GM12891 (cell line): Measurements from ENCODE around the gene TMEM115.
A peak's percentile ranks its signal among the peaks of the same experiment; 100 is the strongest.

Experiments
- DNase-seq: peaks from one replicate; pipeline ENCODE4 v3.0.0; 2011; ENCODE audit warnings: low spot score; ENCODE audit not compliant: insufficient read length
- FAIRE-seq: peaks from 2 replicates; lab custom pipeline; 2011; peaks lifted over from hg19 to GRCh38; lab: Jason Lieb, UNC
- PAX5 ChIP-seq: IDR thresholded peaks from 2 replicates; pipeline ENCODE4 v1.6.1; 2011; ENCODE audit warnings: low read length, moderate library complexity, mild to moderate bottlenecking; ENCODE audit not compliant: insufficient read depth, severe bottlenecking
- POLR2A ChIP-seq: IDR thresholded peaks from 2 replicates; pipeline ENCODE4 v1.6.1; 2011; ENCODE audit warnings: low read depth, low read length, control low read depth
- POLR2AphosphoS5 ChIP-seq: IDR thresholded peaks from 2 replicates; pipeline ENCODE4 v1.6.1; 2011; ENCODE audit warnings: low read depth, low read length, control low read depth
- POU2F2 ChIP-seq: IDR thresholded peaks from 2 replicates; pipeline ENCODE4 v1.6.1; 2011; ENCODE audit warnings: low read depth, mild to moderate bottlenecking, control low read depth, low read length, moderate library complexity
- SPI1 ChIP-seq: IDR thresholded peaks from 2 replicates; pipeline ENCODE4 v1.6.1; 2011; ENCODE audit warnings: low read depth, low read length, control low read depth
- TAF1 ChIP-seq: IDR thresholded peaks from 2 replicates; pipeline ENCODE4 v1.6.1; 2011; ENCODE audit warnings: low read depth, low read length, control low read depth

The TMEM115 gene

DNA sequence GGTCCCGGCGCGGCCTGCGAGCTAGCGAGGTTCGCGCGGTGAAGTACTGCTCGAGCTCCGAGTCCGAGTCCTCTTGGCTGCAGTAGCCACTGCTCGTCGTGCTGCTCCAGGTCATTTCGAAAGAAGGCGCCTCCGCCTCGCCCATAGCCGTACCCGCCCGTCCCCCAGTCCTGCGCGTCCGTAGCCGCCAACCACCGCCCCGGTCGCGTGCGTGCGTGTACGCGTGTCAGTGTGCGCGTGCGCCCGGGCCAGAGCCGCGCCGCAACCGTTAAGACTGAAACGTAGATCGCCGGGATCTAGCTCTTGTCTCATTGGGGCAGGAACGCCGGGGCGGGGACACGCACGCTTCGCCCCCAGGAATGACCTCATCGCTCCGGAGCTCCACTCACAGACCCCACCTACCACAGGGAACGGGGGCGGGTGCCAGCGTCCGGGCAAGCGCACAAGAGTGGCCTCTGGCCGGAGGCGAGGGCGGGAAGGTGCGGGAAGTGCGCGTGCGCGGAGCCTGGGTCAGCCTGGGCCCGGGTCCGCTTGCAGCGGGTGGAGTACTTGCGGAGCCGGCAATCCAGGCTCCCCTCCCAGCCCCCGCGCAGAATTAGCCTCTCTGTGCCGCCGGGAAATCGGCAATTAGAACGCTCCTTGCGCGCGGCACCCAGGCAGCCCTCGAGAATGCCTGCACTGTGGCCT is 22.0 kb downstream of the TMEM115 start:
- no peak for TF ChIP-seq SPI1
- TF ChIP-seq POU2F2 = no peak; the same call in 1 of the 2 replicates
- no peak for TF ChIP-seq PAX5
- peak; percentile 85 for TF ChIP-seq POLR2AphosphoS5
- peak; percentile 50 for TF ChIP-seq POLR2A
- TF ChIP-seq TAF1 = no peak; the same call in 1 of the 2 replicates
- FAIRE-seq (peak; percentile 99), DNase-seq (peak; percentile 98)

DNA sequence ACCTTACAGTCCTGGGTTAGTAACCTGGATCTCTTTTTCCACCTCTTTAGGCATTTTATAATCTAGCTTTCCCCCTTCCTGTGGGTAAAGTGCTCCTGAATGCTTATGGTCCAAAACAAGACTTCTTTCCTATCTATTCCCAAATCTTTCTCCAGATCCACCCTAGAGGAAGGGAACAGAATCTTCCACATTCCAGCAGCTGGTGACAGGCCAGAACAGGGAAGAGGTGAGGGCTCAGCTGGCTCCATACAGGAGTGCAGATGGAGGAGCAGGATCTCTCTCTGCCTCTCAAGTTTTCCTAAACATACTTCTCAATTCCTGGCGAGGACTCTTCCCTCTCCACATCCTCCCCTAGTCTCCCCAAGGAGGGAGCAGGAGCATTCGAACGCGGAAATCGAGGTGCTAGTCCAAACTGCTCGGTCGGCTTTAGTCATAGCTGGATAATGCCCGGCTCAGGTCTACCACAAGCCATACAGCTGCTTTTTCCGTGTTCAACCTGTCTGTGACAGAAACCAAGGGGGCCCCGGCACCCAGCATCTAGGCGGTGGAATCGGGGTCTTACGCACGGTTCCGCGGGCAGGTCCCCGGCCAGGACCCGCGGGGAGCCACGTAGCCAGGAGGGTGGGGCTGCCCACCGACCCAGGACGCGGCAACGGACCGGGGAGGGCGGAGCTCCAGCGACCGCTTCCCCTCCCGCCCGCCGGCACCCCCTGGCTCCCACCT is 22.7 kb downstream of the TMEM115 start:
- DNase-seq (no peak), FAIRE-seq (peak; percentile 31)
- TF ChIP-seq POLR2AphosphoS5 (no peak; the same call in 1 of the 2 replicates), SPI1 (no peak), POLR2A (no peak), PAX5 (no peak), POU2F2 (no peak), TAF1 (no peak)

DNA sequence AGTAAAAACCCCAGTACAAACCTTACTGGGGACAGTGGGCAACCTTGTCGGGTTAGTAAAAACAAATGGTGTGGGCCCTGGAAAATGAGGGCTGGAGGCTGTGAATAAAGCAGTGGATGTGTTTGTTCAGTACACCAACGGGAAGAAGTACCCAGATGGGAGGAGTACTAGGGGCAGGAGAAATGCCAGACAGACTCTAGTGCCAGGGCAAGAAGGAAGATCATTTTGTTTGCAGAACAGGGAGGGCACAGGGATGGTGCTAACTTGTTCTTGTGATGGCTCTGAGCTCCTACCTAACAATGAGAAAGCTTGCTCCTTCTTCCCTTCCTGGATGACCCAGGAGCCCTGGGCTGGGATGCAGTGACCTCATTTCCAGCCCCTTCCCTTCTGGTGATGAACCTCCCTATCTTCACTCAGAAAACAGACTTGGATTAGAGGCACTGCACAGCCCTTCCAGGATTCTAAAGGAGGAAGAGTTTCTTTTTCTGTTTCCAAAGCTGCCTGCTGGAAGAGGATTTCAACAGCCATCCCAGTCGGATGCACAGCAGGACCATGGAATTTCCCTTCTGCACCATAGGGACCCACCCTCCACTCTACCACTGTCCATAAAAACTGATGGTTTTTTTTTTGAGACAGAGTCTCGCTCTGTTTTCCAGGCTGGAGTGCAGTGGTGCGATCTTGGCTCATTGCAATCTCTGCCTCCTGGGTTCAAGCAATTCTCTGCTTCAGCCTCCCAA is 24.8 kb downstream of the TMEM115 start:
- DNase-seq = no peak
- no peak for TF ChIP-seq TAF1
- no peak for TF ChIP-seq SPI1
- no peak for TF ChIP-seq POLR2A
- TF ChIP-seq POU2F2 = no peak
- no peak for TF ChIP-seq POLR2AphosphoS5
- TF ChIP-seq PAX5 = no peak
- no peak for FAIRE-seq

DNA sequence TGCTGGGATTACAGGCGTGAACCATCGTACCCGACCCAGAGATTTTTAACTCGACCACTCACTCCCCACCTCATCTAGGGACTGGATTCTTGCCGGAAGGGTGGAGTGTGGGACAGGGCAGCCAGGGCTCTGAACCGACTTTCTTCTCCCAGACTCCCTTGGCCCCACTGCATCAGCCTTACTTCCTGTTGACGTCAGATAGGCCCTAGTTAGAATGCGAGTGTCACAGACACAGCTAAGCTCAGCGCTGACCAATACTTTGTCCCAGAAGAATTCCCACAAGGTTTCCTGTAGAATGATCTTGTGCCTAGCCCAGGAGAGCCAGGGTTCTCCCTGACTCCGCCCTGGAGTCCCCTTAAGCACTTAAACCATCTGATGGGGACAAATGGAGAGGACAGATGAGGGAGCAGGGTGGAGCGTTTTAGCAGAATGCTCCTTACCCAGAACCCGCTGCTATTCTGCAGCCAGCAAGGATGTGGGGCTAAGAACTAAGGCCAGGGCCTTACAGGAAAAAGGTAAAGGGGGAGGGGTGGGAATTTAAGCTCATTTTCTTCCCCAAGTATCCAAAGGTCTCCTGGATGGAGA is 25.5 kb downstream of the TMEM115 start:
- TF ChIP-seq TAF1 (no peak), PAX5 (no peak), POLR2A (no peak), SPI1 (no peak), POU2F2 (no peak)
- no peak for FAIRE-seq
- DNase-seq = no peak

DNA sequence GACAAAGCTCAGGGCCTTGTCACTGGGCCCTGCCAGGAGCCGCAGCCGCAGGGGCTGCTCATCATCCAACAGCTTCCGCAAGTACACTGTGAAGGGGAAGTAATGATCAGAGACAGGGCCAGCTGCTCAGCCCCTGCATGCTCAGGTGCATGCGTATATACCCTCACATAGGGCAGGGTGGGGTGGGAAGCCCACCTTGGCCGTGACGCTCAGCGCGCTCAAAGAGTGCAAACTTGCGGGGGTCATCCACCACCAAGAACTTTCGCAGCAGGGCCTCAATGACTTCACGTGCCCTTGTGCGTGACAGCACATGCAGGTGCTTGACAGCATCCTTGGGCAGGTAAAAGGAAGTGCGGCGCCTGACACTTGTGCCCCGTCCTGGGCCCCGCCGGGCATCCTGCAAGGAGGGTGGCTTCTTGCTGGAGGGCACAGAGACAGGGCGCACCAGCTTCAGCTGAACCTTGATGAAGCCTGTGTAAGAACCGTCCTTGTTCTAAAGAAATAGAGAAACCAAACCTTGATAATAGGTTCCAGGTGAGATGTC is 27.9 kb downstream of the TMEM115 start:
- FAIRE-seq (no peak), DNase-seq (no peak)
- TF ChIP-seq PAX5 (no peak), POLR2AphosphoS5 (no peak), POU2F2 (no peak), POLR2A (no peak), SPI1 (no peak), TAF1 (no peak)

DNA sequence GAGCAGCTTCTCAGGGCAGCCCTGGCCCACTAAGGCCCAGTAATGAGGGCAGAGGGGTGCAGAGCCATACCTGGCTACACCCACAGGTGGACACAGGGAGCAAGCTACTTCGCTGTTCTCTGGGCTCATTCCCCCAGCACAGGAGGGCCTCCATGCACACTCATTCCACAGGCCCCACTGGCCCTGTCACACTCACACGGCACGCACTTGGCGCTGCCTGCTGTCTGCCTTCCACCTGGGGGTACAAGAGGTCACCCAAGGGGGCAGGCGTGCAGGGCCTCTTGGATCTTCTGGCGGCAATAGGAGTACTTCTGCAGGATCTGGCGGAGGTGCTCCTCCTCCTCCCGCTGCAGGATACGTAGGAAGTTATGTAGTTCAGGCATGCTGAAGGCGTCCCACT is 29.0 kb downstream of the TMEM115 start:
- TF ChIP-seq POLR2A (no peak), TAF1 (no peak), POU2F2 (no peak), POLR2AphosphoS5 (no peak), PAX5 (no peak), SPI1 (no peak)
- no peak for DNase-seq
- no peak for FAIRE-seq

DNA sequence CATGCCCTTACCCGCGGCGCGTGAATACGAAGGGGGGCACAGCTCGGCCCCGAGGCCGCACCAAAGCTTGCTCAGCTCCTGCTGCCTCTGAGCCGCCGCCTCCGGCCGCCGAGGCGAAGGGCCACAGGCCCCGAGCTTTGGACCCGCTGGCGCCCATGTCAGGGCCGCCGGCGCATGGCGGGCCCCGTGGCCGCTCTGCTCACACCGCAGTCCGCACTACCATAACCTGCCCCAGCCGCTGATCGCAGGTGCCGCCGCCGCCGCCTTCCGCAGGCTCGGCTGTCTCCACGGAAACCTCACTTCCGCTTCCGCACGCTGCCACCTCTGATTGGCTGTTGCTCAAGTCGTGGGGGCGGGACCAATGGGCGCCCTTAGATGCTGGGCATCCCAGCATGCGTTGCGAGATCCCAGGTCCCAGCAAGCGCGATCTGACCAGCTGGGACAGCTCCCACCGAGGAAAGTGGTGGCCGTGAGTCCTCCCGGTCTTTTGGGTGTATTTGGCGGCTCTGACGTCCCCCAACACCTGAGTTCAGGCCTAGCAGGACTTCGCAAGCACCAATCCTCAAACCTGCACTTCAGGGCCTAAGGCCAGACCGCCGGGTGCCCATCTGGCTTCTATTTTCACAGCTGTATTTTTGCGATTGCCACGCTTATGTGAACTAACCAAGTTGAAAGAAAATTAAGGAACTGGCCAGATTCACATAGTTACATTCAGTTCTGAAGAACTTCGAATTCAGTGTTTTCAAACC is 31.2 kb downstream of the TMEM115 start, which contains the start of gene TUSC2:
TSS of gene TUSC2 (minus strand) at position 281 of the 749 bp plus-strand sequence. CDS start at position 157, 124 bp downstream.
- FAIRE-seq (peak; percentile 99), DNase-seq (peak; percentile 96)
- TF ChIP-seq SPI1 (peak; percentile 75), POLR2A (peak; percentile 84), POU2F2 (peak; percentile 50), TAF1 (peak; percentile 83), PAX5 (no peak), POLR2AphosphoS5 (peak; percentile 82)

DNA sequence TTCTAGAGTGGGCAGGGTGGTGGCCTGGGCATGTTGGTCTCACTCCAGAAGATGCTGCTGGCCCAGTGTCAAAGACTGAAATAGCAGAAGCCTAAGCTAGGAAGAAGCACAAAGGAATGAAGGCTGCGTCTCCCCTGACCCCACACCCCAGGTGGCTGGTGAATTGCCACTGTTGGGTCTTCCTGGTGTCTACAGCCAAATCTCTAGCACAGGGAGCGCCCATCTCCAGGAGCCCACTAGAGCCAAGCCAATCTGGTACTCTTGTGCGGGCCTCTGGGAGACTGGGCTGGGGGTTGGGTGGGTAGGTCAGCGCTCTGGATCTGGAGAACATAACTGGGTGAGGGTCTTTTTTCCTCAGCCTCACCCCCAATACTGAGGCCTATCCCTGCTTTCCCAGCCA is 32.2 kb downstream of the TMEM115 start:
- FAIRE-seq (no peak), DNase-seq (no peak)
- TF ChIP-seq SPI1 (no peak), PAX5 (no peak), TAF1 (no peak), POLR2AphosphoS5 (no peak), POU2F2 (no peak), POLR2A (no peak)
